Esophagus muscularis mucosa (tissue), 4 donors: ENCODE results near the gene MVB12B. TPM values are rescaled to one million over a fixed set of nuclear protein-coding genes. Genes with fewer than 3 reads are reported as not detected.

Experiments used
- DNase-seq: peaks from one replicate; pipeline ENCODE4 v3.0.0-alpha.2; 2017; ENCODE audit errors: extremely low spot score
- H3K27ac ChIP-seq, 4 donors: fragments of 200-600 bp; sonication (generic); replicated peaks in 1 of 4; 1 replicate in 3 of 4; 2 replicates in 1 of 4; pipeline ENCODE4 v1.5.1; 2016 to 2019; ENCODE audit warnings: mild to moderate bottlenecking in 1 of 4
- H3K27me3 ChIP-seq, 4 donors: fragments of 200-600 bp; sonication (generic); one replicate each; pipeline versions ENCODE4 v1.5.1 to v1.6.0; 2016 to 2019
- H3K36me3 ChIP-seq, 4 donors: fragments of 200-600 bp; sonication (generic); one replicate each; pipeline ENCODE4 v1.5.1; 2016 to 2019
- H3K4me1 ChIP-seq, 4 donors: fragments of 200-600 bp; sonication (generic); one replicate each; pipeline ENCODE4 v1.5.1; 2016 to 2019
- H3K4me3 ChIP-seq, 4 donors: fragments of 200-600 bp; sonication (generic); 1 replicate in 2 of 4; 2 replicates in 2 of 4; pipeline ENCODE4 v1.5.1; 2016 to 2019; ENCODE audit warnings: mild to moderate bottlenecking in 4 of 4, moderate library complexity in 1 of 4
- H3K9me3 ChIP-seq, 4 donors: fragments of 200-600 bp; sonication (generic); 1 replicate in 3 of 4; 2 replicates in 1 of 4; pipeline ENCODE4 v1.5.1; 2016 to 2019
- CTCF ChIP-seq, 3 experiments: fragments of 200-600 bp in 2 of 3; fragments of 450-650 bp in 1 of 3; sonication (generic) in 2 of 3; IDR thresholded peaks; one replicate each; pipeline ENCODE4 v1.5.1; 2017 to 2019; ENCODE audit warnings: antibody characterized with exemption in 3 of 3, mild to moderate bottlenecking in 2 of 3, moderate library complexity in 1 of 3
- EP300 ChIP-seq: sonication (generic); formaldehyde crosslinking; IDR thresholded peaks from one replicate; pipeline ENCODE4 v1.6.1; 2017; ENCODE audit warnings: antibody characterized with exemption
- POLR2A ChIP-seq: fragments of 450-650 bp; IDR thresholded peaks from one replicate; pipeline ENCODE4 v1.6.1; 2017; ENCODE audit warnings: antibody characterized with exemption, moderate library complexity, mild to moderate bottlenecking, low read depth
- POLR2AphosphoS5 ChIP-seq, 2 donors: sonication (generic); formaldehyde crosslinking; IDR thresholded peaks; one replicate each; pipeline ENCODE4 v1.6.1; 2017; ENCODE audit warnings: antibody characterized with exemption in 2 of 2
- WGBS: methylation state at CpG from one replicate; pipeline ENCODE4 v1.1.5; 2018; 5-methylcytosine and 5-hydroxymethylcytosine counted together
- intact Hi-C: fragments of 100-400 bp; cut with DNase I; formaldehyde crosslinking; loops from one replicate; pipeline ENCODE4 v1.15.1; 2023
- total RNA-seq, 4 donors: library from RNA; depleted of rRNA; stranded (reverse); fragments of >200 nt; gene quantifications; one replicate each; pipeline versions ENCODE4 v1.1.0 to v1.2.1, GENCODE V29; 2016

MVB12B gene
- total RNA-seq, 4 donors from 2014 or later: 14.1 to 25.0 (median 18.4) TPM

DNA sequence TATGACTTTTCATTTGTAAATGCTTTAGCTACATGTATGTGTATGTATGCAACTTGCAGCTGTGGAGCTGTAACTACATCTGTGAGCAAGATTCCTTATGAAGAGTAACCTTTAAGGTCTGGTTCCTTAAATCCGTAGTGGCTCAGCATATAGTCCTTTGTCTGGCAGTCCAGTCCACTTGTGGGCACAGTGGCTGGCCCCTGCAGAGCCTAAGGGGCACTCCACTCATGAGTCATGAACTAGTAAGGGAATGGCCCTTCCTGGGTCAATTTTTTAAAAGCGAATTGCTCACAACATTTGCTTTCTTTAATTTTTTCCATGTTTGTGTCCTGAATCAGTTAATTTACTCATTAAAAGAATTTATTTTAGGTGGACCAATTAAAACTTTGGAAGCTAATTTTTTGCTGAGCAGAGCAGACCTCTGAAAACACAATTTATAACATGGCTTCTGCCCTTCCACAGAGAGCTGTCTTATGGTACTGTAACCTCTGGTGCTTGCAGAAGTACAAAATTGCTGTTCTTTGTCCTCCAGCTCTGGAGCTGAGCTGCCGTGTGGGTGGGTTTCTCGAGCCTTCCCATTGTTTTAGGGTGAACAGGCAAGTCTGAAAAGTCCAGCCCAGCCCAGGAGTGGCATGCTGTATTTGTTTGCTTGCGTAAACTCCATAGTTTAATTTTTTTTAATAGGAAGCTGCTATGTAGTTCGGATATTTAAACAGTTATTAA, 110.1 kb downstream of the MVB12B start:
- Histone ChIP-seq H3K36me3 (peaks cover 0 to 37% (median 5%) of the 10 kb centered on the region in 4 donors), H3K27me3 (no peaks in the 10 kb centered on the region), H3K27ac (no peak overlapping the region), H3K4me1 (peaks cover 0 to 2% (median 0%) of the 10 kb centered on the region in 4 donors), H3K4me3 (no peak overlapping the region), H3K9me3 (no peaks in the 10 kb centered on the region)
- TF ChIP-seq POLR2AphosphoS5 (IDR thresholded peaks at IDR 0.05) (no peak), POLR2A (no peak), CTCF (IDR thresholded peaks at IDR 0.05) (no peak), EP300 (no peak)
- 87% methylated on average over 6 of the region's 6 CpGs for WGBS
- DNase-seq: no peak
- intact Hi-C loops: no loop called here

DNA sequence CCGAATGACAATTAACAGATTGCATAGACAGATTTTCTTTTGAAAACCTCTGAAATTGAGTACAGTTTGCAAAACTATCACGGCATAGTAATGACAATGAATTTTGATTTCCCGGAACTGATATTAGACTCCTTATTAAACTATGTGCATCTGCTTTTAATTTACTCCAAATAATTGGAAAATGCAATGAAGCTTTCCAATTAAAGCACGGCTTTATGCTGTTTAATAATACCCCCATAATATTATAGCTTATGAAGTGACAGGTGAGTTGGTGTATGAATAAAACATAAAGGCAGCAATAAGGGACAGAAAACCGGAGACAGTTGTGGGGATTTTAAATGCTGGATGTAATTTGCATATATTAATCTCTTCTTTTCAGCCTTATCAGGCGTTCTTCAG, 110.6 kb downstream of the MVB12B start:
- Histone ChIP-seq H3K9me3 (no peaks in the 10 kb centered on the region), H3K4me1 (peaks cover 0 to 2% (median 0%) of the 10 kb centered on the region in 4 donors), H3K27me3 (no peaks in the 10 kb centered on the region), H3K4me3 (no peak overlapping the region), H3K27ac (no peak overlapping the region), H3K36me3 (peaks cover 0 to 31% (median 5%) of the 10 kb centered on the region in 4 donors)
- intact Hi-C loops: no loop called here
- 92% methylated on average over 6 of the region's 6 CpGs for WGBS
- DNase-seq: no peak
- TF ChIP-seq EP300: no peak
- TF ChIP-seq CTCF (IDR thresholded peaks at IDR 0.05): no peak
- no peak for TF ChIP-seq POLR2A
- TF ChIP-seq POLR2AphosphoS5 (IDR thresholded peaks at IDR 0.05): no peak

GRCh38 chr9:126437701-126438100, 111.1 kb downstream of the MVB12B start:
- H3K4me3 ChIP-seq: no peak overlapping the region
- H3K4me1 ChIP-seq: peaks cover 0 to 2% (median 0%) of the 10 kb centered on the region in 4 donors
- H3K27ac ChIP-seq: no peak overlapping the region
- WGBS: 97% methylated on average over 2 of the region's 2 CpGs
- intact Hi-C loops: no loop called here
- H3K9me3 ChIP-seq: no peaks in the 10 kb centered on the region
- H3K27me3 ChIP-seq: no peaks in the 10 kb centered on the region
- TF ChIP-seq CTCF (IDR thresholded peaks at IDR 0.05) (no peak), POLR2AphosphoS5 (IDR thresholded peaks at IDR 0.05) (no peak), POLR2A (no peak), EP300 (no peak)
- no peak for DNase-seq
- peaks cover 0 to 27% (median 5%) of the 10 kb centered on the region in 4 donors for H3K36me3 ChIP-seq

- TF ChIP-seq POLR2A (no peak), CTCF (IDR thresholded peaks at IDR 0.05) (no peak), EP300 (no peak), POLR2AphosphoS5 (IDR thresholded peaks at IDR 0.05) (no peak)
- Histone ChIP-seq H3K27me3 (no peaks in the 10 kb centered on the region), H3K4me3 (no peak overlapping the region), H3K4me1 (peaks cover 0 to 2% (median 0%) of the 10 kb centered on the region in 4 donors), H3K9me3 (no peaks in the 10 kb centered on the region), H3K36me3 (peaks cover 0 to 15% (median 5%) of the 10 kb centered on the region in 4 donors), H3K27ac (no peak overlapping the region)
- intact Hi-C loops: no loop called here
- 88% methylated on average over 9 of the region's 13 CpGs for WGBS
- DNase-seq: no peak
Measured at GRCh38 chr9:126438741-126439401, 112.2 kb downstream of the MVB12B start.
